Activated CD4-positive, alpha-beta T cell treated with anti-CD3 and anti-CD28 coated beads for 1 hour (primary cell): ENCODE results near the gene WNT7A.

Experiments
- DNase-seq: peaks from one replicate; pipeline ENCODE4 v3.0.0-alpha.2; 2020

WNT7A gene

DNA sequence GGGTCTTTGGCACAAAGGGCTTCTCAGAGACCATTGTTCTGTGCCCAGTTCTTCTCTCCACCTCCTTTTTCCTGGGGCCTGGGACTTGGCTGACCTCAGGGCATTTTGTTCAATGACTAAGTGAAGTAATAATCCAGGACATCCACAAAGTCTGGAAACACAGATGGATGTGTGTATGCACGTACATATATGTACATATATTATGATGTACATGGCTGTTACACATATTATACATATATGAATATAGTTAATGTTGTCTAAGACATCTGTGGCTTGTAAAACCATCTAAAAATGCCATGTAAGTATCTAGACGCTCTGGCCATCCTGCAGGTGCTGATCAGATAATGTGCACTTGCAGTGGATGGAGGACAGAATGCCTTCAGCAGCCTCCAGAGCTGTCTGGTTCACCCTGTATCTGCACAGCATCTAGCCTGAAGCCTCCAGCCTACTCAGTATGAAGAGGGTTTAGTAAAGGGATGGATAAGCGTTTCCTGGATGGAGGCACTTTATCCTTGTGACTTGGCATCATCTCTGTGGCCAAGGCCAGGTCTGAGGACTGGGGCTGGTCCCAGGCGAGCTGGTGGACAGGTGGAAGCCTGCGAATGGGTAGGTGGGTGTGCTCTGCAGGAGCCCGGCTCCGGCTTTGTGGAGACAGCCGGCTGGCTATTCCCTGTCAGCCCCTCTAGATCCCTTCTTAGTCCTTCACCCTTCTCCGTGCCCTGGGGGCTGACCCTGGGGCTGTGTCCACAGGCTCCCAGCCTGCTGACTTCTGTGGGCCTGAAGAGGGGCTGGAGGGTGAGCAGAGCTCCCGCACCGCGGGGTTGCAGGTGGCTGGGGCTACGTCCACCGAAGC is 88.4 kb downstream of the WNT7A start:
- no peak for DNase-seq

DNA sequence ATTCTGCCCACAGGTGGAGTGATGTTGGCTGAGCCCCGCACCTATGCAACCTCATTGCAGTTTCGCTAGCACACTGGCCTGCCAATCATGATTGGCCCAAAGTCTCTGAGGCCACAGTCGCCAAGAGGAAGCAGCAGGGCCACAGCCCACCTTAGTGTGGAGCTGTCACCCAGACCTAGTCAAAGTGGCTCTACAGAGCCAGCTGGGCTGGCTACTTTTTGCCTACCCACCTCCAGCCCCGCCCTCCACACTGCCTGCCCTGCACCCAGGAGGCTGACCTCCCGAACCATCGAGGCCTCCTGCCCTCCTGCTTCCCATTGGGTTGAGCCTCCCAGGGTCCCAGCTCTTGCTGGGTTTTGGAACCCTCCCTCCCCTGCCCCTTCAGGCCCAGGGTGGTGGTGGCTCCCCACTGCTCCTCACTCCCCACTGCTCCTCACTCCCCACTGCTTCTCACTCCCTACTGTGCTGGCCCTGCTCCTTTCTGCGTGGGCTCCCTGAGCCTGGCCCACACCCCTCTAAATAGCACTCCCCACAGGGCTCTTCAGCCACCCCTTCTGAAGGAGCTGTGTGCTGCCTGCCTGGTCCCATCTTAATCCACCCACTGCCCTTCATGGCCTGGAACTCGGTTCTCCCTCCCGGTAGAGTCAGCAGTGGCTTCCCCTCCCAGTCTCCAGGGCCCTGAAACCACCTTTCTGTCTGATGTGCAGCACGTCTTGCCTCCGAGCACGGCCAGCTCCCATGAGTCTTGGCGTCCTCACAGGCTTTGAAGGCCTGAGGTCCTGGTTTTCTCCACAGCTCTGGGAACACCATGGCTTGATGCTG is 89.3 kb downstream of the WNT7A start:
- no peak for DNase-seq

DNA sequence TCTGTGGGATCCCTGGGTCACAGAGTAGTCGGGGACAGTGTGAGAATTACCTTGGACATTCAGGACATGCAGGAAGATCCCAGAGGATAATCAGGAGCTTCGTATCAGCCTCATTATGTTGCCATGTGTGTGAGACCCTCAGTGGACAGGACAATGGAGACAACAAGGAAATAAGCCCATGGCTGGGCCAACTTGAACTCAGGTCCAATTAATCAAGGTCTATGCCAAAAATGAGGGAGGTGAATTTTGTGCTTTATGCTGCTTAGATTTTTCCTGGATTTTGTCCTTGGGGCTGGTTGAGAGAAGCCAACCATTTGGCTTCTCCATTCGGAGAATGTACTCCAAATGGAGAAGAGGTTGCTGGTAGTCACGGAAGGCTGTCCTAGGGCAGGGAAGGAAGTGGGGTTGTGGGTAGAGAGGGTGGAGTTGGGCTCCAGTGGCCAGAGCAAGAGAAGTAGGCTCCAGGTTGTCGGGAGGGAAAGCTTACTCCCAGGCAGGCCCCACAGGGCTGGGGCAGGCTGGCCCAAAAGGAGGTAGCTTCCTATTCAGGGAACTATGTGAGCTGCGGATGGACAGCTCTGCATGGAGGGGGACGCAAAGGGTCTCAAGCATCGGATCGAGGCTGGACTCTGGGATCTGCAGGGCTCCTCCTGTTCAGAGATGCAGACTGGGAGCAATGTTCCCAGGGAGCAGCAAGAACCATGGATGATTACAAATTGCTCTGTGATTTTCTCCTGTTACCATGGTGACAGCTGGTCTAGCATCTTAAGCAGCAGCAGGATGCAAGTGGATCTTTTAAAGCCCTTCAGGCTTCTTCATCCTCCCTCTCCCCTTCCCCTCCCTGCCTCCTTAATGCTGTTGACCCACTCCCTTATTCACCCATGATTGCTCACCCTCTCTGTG is 91.1 kb downstream of the WNT7A start:
- DNase-seq, result no peak

DNA sequence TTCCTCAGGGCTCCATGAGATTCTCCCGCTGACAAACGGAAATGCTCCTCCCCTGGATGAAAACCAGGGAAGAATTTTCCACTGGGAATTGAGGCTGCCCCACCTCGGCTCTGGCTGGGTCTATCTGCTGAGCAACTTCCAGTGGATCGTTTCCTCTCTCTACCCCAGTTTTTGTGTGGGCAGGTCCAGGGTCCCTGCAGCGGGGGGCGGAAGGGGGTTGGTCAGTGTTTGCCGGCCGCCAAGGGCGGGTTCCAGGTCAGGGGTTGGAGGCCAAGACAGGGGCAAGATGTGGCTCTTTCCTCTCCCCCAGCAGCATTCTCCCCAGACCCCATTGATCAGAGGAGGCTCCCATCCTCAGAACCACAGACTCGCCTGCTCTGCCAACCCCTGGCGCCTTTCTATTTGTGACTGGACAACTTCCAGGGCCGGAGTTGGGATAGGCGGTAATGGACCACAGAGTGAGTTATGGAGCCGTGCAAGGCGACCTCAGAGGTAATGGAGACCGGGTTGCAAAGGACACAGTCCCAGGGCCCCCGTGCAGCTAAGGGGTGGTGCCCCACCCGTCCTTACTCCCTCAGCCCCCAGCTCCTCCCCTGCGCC is 92.2 kb downstream of the WNT7A start:
- no peak for DNase-seq

DNA sequence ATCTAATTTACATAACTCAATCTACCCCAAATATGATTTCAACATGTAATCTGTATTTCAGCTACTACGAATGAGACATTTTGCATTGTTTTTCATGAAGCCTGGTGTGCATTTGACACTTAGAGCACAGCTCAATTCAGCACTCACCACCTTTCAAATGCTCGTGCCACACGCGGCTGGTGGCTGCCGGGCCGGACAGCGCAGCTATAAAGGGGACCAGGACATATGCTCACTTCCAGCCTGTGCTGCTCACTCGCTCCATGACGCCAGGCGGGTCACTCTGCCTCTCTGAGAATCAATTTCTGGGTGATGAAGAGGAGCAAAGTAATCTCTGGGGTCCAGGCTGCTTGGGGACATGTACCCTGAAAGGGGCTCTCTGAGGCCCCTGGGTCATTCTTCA is 93.1 kb downstream of the WNT7A start:
- no peak for DNase-seq

DNA sequence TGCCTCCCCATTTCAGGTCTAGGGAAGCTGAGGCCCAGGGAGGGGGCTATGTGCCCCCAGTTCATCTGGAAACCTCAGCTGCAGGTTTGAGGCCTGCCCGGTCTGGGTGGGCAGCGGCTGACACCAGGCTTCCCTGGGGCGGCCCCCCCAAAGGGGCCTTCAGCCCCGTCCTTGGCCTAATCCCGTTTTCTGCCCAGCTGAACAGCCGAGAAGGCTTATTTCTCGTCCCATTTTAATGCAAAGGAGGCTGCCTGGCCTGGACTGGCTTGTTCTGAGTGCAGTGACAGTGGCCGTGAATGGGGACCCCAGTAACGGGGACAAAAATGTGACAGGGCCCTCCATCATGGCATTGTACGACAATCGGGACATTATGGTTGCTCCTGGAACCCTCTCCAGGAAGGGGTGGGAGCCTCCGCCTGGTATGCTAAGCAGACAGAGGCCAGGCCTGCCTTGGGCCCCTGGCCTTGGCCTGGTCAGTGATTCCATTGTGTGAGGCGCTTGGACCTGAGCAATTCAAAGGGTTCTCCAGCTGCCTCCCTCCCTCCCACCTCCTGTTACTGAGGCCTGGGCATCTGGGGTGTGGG is 93.9 kb downstream of the WNT7A start:
- no peak for DNase-seq

DNA sequence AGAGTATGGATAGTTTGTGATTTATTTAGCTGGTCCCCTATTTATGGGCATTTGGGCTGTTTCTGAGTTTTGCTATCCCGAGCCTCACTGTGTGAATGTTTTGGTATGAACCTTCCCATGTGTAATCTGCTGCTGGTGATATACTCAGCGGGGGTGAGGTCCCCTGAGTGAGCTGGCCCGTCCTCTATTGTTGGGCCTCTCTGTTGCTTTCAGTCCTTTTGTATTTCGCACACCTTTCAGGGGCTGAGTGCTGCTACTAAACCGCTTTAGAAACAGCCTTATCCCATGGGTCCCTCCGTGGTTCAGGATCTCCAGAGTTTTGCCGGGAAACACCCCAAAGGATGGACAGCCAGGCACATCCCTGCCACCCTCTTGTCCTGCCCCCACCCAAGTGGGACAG is 94.5 kb downstream of the WNT7A start:
- DNase-seq, result no peak

DNA sequence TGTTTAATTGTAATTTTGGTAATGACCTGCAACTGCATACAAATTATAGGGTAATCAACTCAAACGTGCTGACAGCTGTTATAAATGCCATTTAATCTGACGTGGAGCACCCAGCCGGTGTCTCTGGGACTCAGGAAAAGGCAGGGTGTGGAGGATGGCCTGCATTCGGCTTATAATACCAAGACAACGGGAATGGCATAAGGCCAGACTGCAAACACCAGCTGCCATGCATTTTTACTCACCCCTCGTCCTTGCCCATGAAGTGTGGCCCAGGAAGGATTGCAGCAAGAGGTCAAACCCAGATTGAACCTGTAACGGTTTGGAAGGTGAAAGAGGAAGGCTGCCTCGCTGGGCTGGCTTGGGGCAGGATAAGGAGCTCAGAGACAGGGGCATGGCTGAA is 96.4 kb downstream of the WNT7A start:
- no peak for DNase-seq

DNA sequence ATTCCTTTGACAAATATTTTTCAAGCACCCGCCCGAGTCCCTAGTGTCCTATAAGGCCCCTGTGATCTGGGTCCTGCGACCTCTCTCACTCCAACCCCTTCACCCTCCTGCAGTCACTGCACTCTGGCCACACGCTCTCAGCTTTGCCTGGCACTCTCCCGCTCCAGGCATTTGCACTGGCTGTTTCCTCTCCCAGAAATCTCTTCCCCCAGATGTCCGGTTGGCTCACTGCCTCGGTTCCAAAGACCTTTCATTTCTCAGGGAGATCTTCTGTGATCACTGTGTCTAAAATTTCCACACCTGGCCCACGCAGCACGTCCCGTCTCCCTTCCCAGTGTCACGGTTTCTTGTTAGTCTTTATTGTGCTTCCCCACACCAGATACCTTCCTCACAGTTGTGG is 97.4 kb downstream of the WNT7A start:
- DNase-seq, result no peak

DNA sequence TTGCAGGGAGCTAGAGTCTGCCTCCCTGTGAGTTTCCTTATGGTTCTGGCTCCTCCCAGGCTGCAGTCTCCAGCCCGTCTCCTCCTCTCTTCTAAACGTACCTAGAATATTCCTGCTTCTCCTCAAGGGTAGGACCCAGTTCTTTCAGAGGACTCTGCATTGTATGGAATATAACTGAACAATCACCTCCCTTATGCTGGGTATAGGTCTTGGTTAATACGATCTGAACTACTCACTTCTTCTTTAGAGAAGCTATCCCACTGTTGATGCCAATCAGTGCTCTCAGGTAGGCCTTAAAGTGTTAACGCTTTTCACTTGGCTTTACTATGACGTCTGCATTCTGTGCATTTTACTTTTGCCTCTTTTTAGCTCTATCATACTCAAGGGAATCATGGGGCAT is 98.5 kb downstream of the WNT7A start:
- no peak for DNase-seq

DNA sequence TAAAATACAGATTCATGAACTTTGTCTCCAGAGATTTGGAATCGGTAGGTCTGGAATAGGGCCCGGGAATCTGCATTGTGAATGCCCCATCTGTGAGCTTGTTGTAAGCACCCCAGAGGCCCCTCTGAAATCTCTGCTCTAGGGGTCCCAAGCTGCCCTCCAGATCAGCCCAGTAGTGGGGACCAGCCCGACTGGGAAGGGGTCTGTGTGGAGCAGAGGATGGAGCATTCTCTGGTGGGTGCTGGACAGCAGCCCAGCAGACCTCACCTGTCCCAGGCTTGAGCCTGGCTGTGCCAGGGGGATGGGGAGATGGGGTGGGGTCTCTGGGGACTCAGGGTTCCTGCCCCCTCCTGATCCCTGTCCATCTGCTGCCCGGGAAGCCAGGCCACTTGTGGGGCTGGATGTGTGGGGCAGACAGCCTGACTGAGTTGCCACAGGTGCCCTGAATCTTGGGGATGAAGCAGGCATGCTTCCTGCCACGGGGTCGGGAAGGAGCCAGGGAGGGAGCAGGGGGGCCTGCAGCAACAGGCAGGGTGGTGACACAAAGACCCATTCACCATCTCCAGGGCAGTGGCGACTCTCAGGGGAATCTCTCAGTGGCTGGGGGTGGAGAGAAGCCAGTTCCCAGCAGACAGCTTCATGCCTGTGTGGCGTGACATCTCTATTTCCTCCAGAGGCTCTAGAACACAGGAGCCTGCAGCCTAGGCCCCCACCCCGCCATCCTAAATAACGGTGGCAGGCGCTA is 99.3 kb downstream of the WNT7A start:
- DNase-seq, result no peak

DNA sequence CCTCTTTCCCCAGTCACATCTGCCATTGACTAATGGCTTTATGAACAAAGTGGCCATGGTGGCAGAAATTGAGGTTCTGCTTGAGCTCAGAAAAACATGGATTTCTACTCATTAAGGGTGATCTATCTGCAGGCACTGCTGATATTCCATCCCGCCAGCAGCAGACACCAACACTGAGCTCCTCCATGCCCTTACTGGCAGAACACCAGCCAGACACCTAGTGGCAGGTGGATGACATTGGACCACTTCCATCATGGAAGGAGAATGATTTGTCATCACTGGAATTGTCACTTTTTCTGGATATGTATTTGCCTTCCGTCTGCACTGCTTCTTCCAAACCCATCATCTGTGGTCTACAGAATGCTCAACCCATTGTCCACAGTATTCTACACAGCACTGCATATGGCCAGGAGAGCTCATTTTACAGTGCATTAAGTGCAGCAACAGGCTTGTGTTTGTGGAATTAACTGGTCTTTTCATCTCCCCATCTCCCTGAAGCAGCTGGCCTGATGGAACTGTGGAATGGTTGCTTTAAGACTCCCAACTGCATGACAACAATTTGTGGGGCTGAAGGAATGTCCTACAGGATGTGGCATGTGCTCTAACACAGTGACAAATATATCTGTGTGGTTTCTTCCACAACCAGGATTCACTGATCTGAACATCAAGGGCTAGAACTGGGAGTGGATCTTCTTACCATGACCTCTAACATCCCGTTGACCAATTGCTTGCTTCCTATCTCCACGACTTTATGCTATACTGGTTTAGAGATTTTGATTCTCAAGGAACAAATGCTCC is 103.4 kb downstream of the WNT7A start:
- no peak for DNase-seq

DNA sequence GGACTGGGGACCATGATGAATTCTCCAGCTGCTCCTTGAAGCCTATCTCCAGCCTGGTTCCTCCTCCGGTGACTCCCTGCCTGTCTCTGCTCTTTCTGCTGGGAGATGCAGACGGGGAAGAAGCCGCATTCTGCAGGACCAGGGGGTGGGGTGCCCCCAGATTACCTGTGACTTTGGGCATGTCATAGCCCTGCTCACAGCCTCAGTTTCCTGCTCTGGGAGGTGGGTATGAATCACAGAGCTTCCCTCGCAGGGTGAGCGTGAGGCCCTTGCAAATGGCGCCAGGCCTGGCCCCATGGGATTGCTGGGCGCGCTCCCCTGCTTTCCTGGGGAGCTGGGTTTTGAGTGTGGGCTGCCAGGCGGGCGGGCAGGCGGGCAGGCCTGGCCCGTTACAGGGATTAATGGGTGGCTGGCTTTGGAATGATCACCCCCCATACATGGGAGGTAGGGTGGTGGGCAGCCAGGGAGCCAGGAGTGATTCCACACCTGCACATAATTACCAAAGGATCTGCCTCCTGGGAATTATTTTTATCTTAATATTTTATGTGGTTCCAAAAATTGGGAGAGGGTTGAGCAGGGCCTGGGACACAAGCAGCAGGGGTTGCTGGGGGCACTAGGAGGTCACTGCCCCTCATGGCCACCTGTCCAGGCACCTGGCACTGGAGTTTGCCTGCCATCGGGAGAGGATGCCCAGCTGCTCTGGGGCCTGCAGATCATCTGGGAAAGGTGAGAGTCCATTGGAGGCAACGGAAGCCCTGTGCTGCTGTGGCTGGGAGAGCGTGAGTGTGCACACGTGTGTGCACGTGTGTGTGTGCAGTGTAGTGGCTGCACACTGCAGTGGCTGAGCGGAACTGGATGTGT is 106.8 kb downstream of the WNT7A start:
- no peak for DNase-seq

DNA sequence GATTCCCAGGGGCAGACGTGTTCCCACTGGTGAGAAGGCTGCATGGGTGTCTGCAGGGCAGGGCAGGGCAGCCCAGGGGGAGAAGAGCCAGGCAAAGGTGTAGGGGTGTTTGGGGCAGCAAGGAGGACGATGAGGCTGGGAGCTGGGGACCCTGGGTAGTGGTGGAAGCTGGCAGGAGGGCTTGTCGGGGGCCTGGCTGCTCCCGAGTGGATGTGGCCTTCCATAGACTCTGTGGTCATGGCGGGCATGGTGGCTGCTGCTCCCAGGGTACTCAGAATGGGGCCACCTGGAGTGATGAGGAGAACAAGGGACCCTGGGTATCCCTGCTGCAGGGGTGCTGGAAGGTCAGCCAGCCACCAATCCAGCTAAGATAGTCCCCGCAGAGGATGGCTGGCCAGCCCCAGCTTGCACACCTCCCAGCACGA is 107.5 kb downstream of the WNT7A start:
- DNase-seq, result no peak

DNA sequence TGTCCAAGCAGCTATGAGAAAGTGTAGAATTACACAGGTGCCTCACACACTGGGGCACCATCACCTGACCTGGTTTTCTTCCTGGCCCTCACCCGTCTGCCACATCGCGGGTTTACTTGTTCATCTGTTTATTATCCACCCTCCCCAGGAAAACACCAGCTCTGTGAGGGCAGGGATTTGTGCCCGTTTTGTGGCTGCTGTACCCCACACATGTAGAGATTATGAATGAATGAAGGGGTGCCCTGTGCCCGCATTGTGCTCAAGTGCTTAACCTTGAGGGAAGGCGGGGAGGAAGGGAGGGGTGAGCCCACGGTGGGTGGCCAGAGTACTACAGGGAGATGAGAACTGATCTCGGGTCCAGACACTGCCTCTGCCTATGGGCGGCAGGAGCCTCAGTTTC is 108.4 kb downstream of the WNT7A start:
- no peak for DNase-seq

DNA sequence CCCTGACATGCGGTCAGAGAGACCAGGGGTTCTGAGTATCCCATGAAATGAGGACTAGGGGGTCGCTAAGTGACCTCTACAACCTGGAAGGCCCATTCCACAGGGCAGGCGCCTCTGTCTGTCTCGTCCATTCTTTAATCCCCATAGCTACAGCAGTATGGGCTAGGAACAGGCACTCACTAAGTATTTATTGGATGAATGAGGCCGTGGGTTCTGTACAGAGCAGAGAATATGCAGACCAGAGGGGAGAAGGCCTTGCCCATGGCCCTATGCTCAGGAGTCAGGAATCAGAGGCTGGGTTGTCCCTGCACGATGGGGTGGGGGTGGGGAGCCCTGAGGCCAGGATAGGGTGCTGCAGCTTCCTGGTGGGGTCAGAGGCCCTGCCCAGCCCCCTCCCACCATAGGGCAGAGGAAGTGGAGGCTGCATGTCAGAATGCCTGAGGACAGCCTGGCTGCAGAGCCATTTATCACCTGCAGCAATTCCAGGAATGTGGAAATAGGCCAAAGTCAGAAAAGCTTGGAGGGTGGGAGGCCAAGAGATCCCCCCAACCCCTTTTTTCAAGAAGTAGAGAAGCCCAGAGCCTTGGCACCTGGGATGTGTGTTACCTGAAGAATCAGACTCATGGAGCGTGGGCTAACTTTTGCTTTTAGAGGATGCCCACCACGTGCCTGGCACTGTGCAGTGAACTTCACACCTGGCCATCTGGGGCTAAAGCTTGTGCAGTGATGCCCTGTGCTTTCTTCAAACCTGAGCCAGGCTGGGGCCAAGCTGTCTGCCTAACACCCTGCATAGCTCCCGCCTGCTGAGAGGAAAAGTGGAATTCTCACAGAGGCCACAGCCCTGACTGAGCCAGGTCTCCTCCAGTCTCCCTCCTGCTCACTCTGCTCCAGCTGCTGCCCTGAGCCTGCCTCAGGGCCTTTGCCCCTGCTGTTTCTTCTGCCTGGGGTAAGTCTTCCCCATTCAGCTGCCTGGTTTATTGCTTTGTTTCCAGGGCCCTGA is 109.4 kb downstream of the WNT7A start:
- no peak for DNase-seq

DNA sequence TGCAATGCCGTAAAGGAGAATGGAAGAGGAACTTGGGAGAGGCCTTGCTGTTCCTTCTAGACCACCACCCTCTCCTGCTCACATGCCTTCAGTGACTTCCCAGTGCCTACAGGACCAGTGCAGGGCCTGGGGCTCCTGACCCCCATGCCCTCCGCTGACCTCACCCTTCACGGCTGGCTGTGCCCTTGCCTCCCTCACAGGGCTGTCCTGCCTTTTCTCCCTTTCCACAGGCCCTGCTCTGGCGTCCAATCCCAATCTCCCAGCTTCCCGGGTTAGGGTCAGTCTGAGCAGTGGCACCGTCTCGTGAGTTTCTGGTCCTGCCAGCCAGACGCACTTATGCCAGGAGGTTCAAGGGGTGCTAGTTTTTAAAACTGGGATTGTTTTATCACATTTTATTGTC is 110.4 kb downstream of the WNT7A start:
- DNase-seq, result no peak

DNA sequence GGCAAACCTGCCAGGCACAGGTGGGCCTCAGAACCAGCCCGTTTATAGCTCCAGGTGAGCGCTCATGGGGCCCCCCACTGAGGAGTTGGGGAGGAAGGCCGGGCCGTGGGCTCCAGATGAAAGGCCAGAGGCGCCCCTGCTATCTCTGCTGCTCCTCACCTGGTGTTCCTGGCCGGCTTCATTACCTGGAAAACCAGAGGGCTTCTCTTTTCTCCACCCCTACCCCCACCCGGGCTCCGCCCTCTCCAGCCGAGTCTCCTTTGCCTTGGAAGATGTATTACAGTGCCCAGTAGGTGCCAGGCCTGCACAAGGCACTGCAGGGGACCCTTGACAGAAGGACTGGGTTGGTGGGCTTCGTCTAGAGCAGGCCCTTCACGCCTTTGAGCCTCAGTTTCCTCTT is 111.4 kb downstream of the WNT7A start:
- DNase-seq, result no peak
